HepG2 (cell line): ENCODE results near the gene AFAP1.

Experiments used
- WIZ ChIP-seq: sonication (generic); formaldehyde crosslinking; IDR thresholded peaks from 2 replicates; pipeline ENCODE4 v1.5.1; 2020; ENCODE audit warnings: mild to moderate bottlenecking, missing genetic modification reagents
- ZBTB38 ChIP-seq: sonication (generic); formaldehyde crosslinking; IDR thresholded peaks from 2 replicates; pipeline ENCODE4 v1.5.1; 2020; ENCODE audit warnings: mild to moderate bottlenecking, missing genetic modification reagents
- TF ChIP-seq, protein P1 (sequence below): sonication (generic); formaldehyde crosslinking; IDR thresholded peaks from 2 replicates; pipeline ENCODE4 v1.5.0; 2020; ENCODE audit warnings: mild to moderate bottlenecking, missing genetic modification reagents, moderate library complexity

DNA sequence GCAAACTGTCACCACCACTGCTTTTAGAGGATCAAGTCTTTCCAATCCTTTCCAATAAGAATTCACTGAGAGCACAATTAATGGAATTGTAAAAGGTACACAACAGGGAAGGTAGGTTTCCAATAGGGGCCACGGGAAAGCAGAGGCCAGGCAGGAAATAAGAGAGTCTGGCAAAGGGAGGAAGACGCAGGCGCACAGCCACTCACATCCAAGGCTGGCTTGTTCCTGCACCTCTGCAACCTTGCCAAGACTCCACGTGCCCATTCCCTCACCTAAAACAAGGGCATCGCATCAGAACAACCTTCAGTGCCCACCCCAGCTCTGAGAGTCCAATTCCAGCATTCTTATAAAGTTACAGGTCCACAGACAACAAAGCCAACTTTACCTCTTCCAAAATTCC, 81.2 kb downstream of the AFAP1 start:
- TF ChIP-seq, protein P1, sequence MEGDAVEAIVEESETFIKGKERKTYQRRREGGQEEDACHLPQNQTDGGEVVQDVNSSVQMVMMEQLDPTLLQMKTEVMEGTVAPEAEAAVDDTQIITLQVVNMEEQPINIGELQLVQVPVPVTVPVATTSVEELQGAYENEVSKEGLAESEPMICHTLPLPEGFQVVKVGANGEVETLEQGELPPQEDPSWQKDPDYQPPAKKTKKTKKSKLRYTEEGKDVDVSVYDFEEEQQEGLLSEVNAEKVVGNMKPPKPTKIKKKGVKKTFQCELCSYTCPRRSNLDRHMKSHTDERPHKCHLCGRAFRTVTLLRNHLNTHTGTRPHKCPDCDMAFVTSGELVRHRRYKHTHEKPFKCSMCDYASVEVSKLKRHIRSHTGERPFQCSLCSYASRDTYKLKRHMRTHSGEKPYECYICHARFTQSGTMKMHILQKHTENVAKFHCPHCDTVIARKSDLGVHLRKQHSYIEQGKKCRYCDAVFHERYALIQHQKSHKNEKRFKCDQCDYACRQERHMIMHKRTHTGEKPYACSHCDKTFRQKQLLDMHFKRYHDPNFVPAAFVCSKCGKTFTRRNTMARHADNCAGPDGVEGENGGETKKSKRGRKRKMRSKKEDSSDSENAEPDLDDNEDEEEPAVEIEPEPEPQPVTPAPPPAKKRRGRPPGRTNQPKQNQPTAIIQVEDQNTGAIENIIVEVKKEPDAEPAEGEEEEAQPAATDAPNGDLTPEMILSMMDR (CRISPR knock-in tag), result no peak
- TF ChIP-seq WIZ (CRISPR knock-in tag), result no peak
- peak; percentile 36; the same call in 1 of the 2 replicates for TF ChIP-seq ZBTB38
